ENCODE data around the gene CARD8.

Gene CARD8

DNA sequence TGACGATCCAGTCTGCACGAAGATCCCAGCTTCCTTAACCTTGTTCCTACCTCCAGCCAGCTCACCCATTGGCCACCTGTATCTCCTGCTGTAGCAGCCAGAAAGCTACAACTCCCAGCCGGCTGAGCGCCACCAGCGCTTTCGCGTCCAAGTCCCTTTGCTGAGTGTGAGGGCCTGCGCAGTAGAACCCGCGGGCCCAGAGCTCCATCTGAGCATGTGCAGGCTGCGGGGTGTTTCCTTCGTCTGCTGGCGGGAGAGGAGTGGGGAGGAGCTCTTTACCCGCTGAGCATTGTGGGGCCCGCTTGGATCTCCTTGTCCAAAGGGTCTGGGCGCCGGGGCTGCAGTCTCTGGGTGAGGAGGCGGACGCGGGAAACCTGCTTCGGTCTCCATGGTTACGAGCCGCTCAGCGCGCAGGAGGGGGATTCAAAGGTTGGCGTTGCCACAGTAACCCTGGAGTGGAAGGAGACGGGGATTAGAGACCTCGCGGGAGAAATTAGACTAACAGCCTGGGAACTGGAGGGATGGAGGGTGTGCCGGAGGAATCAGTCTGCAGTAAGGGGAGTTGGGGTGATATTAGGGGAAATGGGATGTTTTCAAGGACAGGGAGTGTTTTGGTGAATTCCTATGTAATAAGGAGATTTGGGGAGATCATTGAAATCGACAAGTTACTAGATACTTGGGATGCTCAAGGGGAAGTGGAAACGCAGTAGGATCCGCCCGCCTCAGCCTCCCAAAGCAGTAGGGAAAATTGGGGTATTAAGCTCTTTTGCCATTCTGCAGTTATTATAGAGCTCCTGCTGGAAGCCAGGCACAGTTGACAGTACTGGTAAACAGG is 51.7 kb downstream of the CARD8 start:
- peak; percentile 92 for DNase-seq

DNA sequence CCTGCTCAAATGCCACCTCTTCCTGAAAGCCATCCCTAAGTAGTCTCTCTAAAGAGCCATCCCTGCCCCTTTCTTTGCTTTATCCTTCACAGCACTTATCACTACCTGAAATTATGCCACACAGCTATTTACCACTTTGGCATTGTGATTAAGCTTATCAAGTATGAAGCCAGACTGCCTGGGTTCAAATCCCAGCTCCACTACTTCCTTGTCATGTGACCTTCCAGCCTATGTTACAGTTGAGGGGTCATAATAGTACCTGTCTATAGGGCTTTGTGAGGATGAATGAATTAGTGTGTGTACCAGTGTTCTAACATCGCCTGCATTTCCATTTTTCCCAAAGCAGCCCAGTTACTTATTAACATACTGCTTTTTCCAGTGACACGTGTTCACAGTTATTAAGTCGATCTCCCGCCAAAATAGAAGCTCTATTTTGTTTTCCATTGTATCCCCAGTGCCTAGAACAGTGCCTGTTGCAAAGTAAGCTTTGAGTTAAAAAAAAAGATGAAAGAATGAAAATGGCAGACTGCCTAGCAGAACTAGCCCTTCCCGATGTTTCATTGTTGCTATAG is 52.4 kb downstream of the CARD8 start:
- DNase-seq = no peak

DNA sequence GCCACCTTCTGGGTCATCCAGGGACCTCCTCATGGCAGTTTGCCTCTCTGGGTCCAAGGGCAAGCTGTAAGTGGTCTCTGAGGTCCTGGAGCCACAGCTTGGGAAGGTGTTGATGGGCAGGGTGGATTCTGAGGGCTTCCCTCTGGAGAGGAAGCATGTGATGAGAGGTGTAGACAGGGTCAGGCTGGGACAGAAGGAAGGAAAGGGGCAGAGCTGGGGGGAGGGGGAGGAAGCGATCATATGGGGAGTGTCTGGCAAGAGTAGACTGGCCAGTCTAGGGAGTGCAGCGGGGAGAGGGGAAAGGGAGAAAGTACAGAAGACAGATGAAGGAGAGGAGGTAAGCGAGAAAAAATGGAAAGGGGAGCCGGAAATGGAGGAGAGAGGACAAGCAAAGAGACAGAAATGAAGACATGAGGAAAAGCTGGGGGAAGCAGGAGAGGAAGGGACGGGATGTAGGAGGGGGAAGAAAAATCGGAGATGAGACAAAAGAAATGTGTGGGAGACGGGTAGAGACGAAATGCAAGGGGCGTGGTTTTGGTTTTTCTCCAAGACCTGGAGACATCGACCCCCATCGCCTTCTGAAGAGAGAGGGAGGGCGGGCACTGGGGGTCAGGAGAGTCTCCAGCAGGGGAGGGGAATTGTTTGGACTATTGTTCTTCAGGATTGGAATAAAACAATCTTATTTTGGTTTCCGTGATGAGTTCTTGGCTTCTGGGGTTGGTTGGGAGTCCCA is 58.6 kb downstream of the CARD8 start:
- no peak for DNase-seq

DNA sequence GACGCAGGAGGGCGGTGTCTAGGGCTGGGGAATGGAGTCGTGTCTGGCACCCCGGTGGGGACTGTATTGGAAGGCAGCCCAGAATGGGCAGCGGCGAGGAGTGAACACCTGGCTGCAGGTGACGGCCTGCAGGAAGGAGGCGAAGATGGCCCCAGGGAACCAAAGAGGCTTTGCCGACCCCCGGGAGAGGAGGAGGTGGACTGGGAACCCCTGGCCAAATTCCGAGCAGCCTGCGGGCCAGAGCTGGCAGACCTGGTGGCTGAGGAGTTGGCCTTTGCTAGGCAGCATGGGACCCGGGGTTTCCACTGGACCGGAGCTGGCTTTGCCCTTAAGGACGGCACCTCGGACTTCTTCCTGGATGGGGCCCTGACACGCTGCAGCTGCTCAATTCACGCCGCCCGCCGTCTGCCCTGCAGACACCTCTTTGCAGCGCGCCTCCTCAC is 59.4 kb downstream of the CARD8 start:
- DNase-seq = no peak

DNA sequence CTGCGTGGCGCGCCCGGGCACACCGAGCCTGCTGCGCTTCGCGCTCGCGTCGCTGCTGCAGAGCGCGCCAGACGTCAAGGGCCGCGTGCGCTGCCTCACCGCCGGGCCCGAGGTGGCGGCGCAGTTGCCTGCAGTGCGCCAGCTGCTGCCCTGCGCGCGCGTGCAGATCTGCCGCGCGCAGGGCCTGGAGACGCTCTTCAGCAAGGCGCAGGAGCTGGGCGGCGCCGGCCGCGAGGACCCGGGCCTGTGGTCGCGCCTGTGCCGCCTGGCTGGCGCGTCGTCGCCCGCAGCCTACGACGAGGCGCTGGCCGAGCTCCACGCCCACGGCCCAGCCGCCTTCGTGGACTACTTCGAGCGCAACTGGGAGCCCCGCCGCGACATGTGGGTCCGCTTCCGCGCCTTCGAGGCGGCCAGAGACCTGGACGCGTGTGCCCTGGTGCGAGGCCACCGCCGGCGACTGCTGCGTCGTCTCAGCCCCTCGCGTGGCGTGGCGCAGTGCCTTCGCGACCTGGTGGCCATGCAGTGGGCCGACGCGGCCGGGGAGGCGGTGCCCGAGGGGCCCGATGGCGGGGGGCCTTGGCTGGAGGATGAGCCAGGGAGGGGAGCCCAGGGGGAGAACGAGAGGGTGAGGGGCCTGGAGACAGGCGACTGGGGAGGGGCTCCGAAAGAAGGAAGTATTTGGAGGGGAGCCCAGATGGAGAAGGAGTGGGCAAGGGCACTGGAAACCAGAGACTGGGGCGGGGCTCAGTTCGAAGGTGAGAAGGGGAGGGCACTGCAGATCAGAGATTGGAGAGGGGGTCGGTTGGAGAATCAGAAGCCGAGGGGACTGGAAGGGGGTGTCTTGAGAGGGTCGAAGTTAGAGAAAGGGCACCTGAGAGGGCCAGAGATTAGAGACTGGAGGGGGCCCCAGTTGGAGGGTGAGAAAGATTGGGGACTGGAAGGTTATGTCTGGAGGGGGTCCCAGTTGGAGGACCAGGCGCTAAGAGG is 60.6 kb downstream of the CARD8 start:
- no peak for DNase-seq

DNA sequence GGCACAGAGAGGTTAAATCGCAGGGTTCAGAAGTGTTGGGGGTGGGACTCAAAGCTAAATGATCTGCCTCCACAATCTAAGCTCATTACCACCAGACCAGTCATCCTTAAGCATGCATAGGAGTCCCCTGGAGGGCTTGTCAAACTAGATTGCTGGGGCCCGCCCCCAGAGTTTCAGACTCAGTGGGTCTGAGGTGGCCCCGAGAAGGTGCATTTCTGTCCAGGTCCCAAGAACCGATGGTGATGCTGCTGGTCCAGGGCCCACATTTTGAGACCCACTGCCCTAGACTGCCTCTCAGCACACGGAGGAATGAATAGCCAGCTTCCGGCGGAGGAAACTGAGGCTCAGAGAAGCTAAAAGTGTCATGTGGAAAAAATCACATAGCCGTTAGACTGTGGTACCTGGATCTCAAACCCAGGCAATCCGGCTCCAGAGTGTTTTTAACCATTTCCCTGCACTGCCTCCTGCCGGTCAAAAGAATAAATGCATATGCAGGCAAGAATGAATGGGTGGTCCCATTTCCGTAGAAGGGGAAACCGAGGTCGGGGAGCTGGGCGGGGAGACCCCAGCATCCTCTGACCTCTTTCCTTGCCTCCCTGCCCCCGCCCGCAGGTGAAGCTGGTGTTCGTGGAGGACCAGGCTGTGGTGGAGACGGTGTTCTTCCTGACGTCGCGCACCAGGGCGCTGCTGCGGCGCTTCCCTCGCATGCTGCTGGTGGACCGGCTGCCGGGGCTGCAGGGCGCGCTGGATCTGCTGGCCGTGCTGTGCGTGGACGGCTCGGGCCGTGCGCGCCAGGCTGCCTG is 61.5 kb downstream of the CARD8 start:
- DNase-seq = no peak

DNA sequence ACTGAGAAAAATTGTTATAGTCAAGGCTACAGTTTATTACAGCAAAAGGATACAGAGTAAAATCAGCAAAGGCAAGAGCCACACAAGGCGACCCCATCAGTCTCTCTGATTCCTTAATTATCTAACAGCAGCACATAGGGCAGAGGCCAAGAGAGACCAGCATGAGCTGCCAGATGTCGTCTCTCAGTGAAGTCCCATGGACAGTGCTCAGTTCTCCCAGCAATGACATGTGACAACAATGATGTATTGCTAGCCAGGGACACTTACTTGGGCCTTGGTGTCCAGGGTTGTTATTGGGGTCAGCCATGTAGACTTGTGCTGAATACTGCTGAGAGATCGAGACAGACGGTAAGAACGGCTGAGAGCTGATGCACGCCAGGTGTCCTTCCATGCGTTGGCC is 63.0 kb downstream of the CARD8 start:
- DNase-seq = no peak

DNA sequence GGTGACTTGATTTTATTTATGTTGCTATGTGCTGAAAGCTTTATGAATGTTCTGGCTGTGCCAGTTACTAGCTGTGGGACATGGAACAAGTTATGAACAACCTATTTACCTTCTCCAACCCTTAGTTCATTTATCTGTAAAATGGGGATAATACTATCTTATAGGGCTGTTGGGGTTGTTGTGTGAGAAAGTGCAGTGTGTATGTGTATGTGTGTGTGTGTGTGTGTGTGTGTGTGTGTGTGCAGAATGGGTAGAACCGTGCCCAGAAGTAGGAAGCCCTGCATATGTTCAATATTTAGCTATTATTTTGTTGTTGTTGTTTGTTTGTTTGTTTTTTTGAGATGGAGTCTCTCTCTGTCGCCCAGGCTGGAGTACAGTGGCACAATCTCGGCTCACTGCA is 64.8 kb downstream of the CARD8 start:
- no peak for DNase-seq

DNA sequence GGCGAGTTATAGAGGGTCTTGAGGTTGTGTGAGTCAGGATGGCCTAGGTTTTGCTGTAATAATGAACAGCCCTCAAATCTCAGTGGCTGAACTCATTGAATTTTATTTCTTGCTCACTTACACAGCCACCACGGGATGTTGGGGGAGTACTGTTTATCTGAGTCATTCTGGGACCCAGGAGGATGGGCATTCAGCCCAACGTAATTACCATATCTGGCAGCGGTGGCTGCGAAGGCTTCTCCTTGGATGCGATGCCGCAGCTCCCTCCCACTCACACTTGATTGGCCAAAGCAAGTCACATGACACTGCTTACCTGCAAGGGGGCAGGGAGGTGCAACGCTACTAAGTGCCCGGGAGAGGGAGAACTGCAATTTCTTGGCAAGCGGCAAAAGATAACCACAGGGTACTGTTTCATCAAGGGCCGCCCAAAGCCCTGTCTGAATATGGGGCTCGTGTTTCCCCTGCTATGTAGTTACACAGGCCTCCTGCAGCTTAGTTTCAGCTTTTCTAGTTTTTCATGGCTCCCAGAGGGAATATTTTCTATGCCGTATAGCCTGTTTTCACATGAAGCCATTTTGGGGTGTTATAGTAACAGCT is 65.3 kb downstream of the CARD8 start:
- no peak for DNase-seq

DNA sequence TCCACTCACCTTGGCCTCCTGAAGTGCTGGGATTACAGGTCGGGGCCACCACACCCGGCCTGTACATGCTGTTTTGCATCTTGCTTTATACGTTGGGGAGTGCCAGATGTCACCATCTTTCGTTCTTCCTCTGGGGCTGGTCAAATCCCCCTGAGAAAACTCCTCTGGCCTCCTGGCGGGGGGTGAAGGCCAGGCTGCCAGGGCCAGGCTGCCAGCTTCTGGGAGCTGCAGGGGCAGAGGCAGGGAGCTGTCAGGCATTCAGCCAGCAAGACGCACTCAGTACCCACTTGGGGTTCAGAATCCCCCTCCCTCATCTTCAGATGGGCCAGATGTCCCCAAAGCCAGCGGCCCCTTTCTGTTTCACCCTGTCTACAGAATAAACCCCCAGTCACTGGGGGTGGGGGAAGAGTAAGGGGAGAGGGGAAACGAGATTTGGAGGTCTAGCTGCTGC is 69.1 kb downstream of the CARD8 start:
- DNase-seq = no peak

DNA sequence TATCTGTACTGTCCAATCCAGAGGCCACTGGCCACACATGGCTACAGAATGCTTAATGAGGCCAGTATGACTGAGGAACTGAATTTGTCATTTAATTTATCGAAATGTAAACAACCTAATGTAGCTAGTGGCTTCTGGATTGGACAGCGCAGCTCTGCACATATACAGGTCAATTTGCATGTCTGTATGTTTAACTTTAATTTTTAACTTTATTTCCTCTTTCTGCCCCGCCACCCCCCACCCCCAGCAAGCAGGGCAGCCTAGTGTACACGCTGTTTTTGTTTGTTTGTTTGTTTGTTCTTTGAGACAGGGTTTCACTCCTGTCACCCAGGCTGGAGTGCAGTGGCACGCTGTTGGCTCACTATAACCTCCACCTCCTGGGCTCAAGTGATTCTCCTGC is 69.7 kb downstream of the CARD8 start:
- no peak for DNase-seq

DNA sequence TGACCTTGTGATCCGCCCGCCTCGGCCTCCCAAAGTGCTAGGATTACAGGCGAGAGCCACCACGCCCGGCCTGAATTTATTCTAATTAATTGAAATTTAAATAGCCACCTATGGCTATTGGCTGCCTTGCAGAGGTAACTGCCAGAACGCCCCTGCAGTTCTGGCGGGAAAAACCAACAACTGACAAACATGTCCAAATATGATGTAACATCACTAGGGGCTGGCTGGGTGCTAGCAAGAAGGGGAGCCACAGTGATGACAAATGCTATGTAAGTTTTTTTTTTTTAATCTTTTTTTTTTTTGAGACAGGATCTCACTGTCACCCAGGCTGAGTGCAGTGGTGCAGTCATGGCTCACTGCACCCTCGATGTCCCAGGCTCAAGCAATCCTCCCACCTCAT is 72.4 kb downstream of the CARD8 start:
- no peak for DNase-seq

DNA sequence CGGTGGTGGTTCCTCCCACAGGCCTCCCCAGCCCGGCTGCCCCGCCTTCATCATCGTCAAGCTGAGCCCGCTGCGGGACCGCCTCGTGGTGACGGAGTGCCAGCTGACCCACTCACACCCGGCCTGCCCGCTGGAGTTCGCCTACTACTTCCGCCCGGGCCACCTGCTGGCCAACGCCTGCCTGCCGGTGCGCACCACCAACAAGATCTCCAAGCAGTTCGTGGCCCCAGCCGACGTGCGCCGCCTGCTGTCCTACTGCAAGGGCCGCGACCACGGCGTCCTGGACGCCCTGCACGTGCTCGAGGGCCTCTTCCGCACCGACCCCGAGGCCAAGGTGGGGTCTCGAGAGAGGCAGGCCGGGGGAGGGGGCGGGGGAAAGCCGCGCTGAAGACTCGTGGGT is 73.3 kb downstream of the CARD8 start:
- no peak for DNase-seq

DNA sequence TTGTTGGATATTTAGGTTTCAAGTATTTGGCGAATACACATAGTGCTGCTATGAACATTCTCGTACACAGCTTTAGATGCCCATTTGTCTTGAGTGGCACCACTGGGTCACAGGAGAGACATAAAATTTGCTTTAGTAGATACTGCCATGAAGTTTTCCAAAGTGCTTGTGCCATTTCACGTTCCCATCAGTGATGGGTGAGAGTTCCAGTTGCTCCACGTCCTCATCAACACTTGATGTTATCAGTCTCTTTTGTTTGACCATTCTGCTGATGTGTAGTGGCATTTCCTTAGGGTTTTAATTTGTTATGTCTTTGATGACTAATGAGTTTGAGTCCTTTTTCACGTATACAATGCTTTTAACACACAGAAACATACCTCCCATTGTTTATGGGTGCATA is 74.2 kb downstream of the CARD8 start:
- no peak for DNase-seq

DNA sequence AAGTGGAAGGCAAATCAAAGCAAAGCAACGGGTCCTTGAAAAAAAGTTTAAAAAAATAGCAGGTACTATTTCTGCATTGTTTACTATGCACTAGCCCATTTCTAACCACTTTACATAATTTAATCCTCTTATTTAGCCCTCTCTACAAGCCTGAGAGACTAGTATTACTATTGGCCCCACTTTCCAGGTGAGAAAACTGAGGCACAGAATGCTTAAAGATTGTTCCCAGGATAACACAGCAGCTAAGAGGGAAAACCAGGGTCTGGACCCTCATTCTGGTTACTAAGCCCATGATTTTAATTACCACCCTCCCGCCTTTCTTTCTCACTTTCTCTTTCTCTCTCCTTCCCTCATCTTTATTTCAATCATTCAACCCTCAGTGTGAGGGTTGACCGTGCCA is 79.5 kb downstream of the CARD8 start:
- no peak for DNase-seq

DNA sequence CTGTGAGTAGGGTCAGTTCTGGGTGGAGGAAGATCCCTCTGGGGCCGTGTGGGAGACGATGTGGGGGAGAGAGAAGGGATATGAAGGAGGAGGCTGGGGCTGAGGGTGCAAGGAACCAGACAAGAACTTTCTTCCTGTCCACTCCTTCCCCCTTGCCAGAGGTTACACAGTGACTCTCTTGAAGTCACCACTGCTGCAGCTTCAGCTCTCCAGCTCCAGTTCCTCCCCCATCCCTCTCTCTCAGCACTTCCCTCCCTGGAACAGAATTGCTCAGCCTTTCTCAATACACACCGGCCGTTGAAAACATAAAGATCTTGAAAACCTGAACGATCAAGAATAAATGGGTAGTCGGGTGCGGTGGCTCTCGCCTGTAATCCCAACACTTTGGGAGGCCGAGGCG is 80.1 kb downstream of the CARD8 start:
- no peak for DNase-seq

DNA sequence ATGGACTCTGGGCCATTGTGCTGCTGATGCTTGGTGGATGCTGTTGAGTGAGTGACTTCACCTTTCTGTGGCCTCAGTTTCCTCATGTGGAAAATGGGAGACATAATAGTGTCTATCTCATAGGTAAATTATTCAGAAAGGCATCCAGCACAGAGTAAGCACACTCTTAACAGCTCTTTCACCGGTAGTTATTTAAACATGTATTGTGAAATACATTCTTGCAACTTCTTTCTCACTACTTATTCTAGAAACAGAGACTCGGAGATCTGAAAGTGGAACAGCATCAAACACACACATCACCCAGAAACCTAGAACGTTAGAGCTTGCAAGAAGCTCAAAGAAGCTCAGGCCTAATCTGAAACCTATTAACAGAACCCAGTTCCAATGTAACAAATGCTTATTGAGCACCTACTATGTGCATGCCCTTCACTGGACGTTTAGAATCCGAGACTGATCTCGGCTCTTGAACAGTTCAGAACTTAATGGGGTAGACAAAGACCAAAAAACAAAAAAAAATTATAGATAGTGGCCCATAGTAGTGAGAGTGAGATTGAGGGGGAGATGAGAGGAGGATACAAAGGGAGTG is 81.2 kb downstream of the CARD8 start:
- DNase-seq = no peak

DNA sequence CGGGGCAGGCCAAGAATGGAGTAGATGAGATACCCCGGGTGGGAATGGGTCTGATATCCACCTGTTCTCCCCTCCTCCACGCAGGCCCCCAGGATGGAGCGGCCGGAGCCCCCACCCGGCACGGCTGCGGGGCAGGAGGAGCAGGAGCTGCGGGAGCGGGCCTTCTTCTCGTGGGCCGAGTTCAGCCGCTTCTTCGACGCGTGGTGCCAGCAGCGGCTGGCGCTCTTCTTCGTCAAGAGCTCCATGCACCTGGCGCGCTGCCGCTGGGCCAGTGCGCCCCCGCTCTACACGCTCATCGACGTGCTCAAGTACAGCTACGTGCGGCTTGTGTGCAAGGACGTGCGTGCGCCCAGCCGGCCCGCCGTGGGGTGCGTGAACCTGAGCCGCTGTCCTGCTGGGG is 84.0 kb downstream of the CARD8 start:
- DNase-seq = no peak

DNA sequence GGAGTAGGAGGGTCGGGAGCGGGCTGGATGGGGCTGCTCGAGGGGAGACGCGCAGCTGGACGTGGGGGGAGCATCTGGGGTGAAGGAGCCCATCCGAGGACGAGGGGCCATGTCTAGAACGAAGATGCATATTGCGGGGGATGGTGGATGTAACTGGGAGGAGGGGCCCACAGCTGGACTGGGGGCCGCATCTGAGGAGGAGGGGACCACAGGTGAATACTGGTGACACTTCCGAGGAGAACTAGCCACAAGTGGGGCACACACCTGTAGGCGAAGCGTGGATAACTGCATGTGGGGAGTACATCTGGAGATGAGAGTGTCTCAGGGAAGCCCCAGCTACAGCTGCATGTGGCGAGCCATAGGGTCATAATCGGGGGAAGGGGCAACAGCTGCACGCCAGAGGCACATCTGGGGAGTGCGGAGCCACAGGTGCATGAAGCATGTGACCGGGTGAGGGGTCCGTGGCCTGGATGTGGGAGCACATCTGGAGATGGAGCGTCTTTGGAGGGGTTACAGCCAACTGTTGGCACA is 84.8 kb downstream of the CARD8 start:
- no peak for DNase-seq

DNA sequence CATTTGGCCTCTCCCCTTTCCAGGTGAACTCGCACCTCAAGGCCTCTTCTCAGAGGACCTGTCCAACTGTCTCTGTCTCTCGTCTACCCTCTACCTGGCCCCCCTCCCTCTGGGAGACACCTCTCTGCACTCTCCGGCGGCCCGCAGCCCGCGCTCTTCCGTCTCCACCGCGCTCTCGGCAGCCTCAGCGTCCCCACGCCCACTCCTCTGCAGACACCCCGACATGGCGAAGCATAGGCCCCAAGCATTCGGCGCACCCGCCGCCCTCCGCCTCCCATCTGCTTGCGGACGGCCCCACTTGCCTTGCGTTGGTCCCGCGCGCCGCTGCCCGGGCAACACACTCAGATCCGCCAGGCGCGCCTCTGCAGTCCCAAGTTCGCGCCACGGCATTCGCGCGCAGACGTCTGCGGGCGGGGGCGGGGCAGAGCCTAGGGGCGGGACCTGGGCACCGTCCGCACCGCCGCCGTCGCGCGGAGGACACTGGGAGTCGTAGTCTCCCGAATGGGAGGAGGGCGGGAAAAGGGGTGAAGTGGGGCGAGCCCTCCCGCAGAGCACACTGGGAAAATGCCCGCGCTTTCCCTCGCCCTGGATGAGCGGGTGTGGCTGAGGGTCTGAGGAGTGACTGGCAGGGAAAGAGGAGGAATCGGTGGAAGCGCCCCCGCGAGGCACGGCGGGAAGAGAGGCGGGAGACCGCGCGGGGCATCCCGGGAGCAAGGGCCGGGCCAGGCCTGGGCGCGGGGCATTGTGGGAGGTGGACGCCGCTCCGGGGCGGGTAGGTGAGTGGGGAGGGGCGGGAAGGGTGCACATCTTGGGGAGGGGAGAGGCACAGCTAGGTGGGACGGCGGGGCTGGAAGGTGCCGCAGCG is 85.5 kb downstream of the CARD8 start, which contains the start of the genes LIG1 and ZSWIM9:
Gene LIG1, minus strand, starts transcription at position 406 of the 865 bp plus-strand sequence. CDS start 4,778 bp downstream, outside the sequence.
Gene ZSWIM9, plus strand, starts transcription at position 742 of the 865 bp plus-strand sequence. CDS start 1,123 bp downstream, outside the sequence.
- peak; percentile 91 for DNase-seq
